NCI-H82 treated with DMSO at 0.1 percent for 48 hours (cell line): ENCODE data around the gene CMTM4.
"Not testable (repeated sequence)": the region's sequence is repeated elsewhere in the genome, so short reads cannot be mapped to it uniquely, and the experiment has no call there.

Experiments
- DNase-seq: peaks from one replicate; lab custom pipeline; 2025; ENCODE audit not compliant: unreplicated experiment; lab: John Stamatoyannopoulos, UW

CMTM4 gene

GRCh38 chr16:66705790-66706505 lies 9.4 kb upstream of the CMTM4 start:
- no peak for DNase-seq

- DNase-seq = no peak
These were observed 7.1 kb upstream of the CMTM4 start for GRCh38 chr16:66703406-66704215.

GRCh38 chr16:66701516-66701915 lies 5.0 kb upstream of the CMTM4 start:
- DNase-seq = no peak

GRCh38 chr16:66701026-66701425 lies 4.5 kb upstream of the CMTM4 start:
- no peak for DNase-seq

- DNase-seq = no peak
These were observed 3.4 kb upstream of the CMTM4 start for GRCh38 chr16:66699898-66700297.

- no peak for DNase-seq
These were observed 1.5 kb upstream of the CMTM4 start for GRCh38 chr16:66698046-66698445.

GRCh38 chr16:66695935-66696668 lies 441 bp downstream of the CMTM4 start:
- DNase-seq = no peak

GRCh38 chr16:66695471-66695934 lies 1.0 kb downstream of the CMTM4 start:
- DNase-seq = no peak

GRCh38 chr16:66693149-66693548 lies 3.4 kb downstream of the CMTM4 start:
- DNase-seq = no peak

- DNase-seq = no peak
These were observed 4.2 kb downstream of the CMTM4 start for GRCh38 chr16:66692341-66692740.

GRCh38 chr16:66691234-66691633 lies 5.3 kb downstream of the CMTM4 start:
- DNase-seq = no peak

- no peak for DNase-seq
These were observed 6.3 kb downstream of the CMTM4 start for GRCh38 chr16:66690106-66690847.

- DNase-seq = no peak
These were observed 7.3 kb downstream of the CMTM4 start for GRCh38 chr16:66689282-66689681.

- DNase-seq = no peak
These were observed 8.5 kb downstream of the CMTM4 start for GRCh38 chr16:66687906-66688625.

- not testable (repeated sequence) for DNase-seq
These were observed 10.9 kb downstream of the CMTM4 start for GRCh38 chr16:66685501-66686115.

GRCh38 chr16:66682271-66682670 lies 14.3 kb downstream of the CMTM4 start:
- DNase-seq = no peak

- no peak for DNase-seq
These were observed 14.9 kb downstream of the CMTM4 start for GRCh38 chr16:66681676-66682075.

GRCh38 chr16:66678337-66678736 lies 18.2 kb downstream of the CMTM4 start:
- DNase-seq = no peak

- no peak for DNase-seq
These were observed 18.7 kb downstream of the CMTM4 start for GRCh38 chr16:66677836-66678235.

- DNase-seq = no peak
These were observed 19.4 kb downstream of the CMTM4 start for GRCh38 chr16:66677179-66677578.
